Right renal cortex interstitium (tissue), 3 donors: Measurements from ENCODE around the gene CAND2. TPM values are rescaled to one million over a fixed set of nuclear protein-coding genes. Genes with fewer than 3 reads are reported as not detected.
"Not testable (repeated sequence)": the region's sequence is repeated elsewhere in the genome, so short reads cannot be mapped to it uniquely, and the experiment has no call there.

ENCODE experiments used
- DNase-seq, 3 donors: peaks; one replicate each; pipeline ENCODE4 v3.0.0-alpha.2; 2013; ENCODE audit warnings: low read depth in 3 of 3, low spot score in 2 of 3
- polyA plus RNA-seq, 3 donors: library from polyadenylated mRNA; unstranded; fragments of 120-200 nt; gene quantifications; one replicate each; pipeline ENCODE4 v1.2.1, GENCODE V29; 2013; ENCODE audit not compliant: insufficient read length in 3 of 3

The CAND2 gene
- polyA plus RNA-seq, 3 donors: 7.0 to 10.1 (median 9.6) TPM

GRCh38 chr3:12845811-12846210, 49.3 kb downstream of the CAND2 start:
- no peak for DNase-seq

GRCh38 chr3:12852201-12852600, 55.7 kb downstream of the CAND2 start:
- DNase-seq: no peak

DNA sequence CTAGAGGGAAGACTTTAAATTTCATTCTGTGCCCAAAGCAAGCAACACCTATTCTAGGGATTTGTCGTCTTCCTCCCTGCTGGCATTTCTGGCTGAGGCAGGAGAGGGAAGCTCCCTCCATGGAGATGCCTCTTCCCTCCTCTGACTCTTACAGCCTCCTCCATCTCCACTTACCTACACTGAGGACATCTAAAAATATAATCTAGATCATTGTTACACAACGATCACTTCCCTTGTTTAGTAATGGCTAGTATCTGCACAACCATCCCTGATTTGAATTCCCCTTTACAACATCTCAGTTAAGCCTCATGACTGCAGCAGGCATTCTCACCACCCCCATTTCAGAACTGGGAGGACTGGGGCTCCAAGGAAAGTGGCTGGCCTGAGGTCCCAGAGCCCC, 57.4 kb downstream of the CAND2 start:
- DNase-seq: not testable (repeated sequence)

DNA sequence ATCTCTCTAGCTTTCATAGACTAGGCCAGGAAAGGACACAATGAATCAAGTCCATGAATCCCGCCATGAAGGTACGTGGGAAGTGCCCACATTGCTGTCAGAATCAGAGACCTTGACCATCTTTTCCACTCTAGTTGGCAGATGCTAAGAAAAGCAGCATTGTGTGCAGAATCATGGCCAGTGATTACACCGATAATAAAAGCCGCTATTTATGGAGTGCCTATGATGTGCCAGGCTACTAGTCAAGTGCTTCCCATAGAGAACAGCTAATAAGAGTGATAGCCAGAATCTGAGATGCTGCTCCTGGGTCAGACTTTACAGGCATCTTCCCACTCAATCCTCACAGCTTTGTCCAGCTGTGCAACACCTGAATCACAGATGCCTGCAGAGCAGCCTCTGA, 58.1 kb downstream of the CAND2 start:
- DNase-seq: no peak

DNA sequence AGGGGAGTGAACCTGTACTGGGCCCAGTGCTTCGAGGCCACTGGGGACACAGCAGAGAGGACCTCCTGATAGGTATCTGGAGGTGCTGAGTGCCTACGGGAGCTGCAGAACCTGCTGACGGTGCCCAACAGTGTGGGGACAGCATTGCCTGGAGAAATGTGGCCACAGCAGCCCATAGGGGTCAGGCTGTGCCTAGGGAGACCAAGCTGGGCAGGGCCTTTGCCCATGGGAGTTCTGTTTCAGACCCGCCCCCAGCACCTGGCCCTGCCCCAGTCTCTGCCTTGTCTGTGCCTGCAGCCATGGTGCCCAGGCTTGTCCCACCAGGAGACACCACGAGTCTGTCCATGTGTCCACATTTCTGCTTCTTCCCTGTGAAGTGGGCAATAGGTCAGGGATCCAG, 60.1 kb downstream of the CAND2 start:
- DNase-seq: no peak

DNA sequence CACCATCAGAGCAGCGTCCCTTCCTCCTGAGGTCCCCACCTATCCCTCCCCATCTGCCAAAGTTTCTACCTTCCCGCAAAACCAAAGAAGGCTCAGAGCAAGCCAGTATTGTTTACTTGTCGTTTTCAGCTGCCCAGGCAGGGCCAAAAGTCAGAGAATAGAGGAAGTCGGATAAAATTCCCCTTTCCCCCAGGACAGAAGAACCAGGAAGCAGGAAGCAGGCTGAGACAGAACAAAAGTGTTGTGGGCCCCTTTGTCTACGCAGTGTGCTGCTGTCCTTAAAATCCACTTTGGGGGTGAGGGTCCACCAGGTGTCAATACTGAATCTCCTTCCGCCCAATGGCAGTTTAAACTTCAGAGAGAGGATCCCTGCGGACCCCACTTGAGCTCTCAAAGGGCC, 63.4 kb downstream of the CAND2 start:
- DNase-seq: no peak

GRCh38 chr3:12861611-12862010, 65.1 kb downstream of the CAND2 start:
- no peak for DNase-seq

DNA sequence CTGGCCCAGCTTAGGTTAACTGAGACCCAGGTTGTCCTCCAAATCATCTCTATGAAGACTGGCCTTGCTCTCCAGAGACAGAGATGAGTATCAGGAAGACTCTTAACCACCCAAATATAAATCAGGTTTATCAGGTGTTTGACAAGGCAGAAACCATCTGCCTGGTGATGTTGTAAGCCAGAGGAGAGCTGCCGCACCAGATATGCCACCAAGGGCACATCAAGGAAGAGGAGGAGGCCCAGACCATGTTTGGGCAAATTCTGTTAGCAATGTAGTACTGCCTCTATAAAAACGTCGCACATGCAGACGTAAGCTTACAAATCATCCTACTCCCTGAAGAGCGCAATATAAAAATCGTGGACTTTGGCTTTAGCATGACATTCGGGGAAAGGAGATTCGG, 65.9 kb downstream of the CAND2 start:
- DNase-seq: no peak

DNA sequence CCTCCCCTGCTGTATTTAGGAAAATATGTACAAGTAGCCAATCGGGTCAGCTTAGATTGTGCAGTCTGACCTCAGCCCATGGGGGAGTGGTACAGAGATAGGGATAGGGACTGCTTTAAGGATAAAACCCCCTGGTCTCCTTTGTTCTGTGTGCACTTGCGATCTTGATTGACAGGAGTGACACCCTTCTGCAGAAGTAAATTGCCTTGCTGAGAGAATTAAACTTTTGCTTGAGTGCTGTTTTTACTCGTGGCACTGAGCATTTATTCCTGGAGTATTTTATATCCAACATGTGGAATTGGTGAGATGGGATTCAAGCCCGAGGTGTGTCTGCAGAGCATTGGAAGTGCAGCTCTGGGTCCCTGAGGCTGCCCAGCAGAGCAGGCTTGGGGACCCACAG, 68.8 kb downstream of the CAND2 start:
- DNase-seq: no peak

- DNase-seq: no peak
These were observed 70.4 kb downstream of the CAND2 start for GRCh38 chr3:12866836-12867235.

DNA sequence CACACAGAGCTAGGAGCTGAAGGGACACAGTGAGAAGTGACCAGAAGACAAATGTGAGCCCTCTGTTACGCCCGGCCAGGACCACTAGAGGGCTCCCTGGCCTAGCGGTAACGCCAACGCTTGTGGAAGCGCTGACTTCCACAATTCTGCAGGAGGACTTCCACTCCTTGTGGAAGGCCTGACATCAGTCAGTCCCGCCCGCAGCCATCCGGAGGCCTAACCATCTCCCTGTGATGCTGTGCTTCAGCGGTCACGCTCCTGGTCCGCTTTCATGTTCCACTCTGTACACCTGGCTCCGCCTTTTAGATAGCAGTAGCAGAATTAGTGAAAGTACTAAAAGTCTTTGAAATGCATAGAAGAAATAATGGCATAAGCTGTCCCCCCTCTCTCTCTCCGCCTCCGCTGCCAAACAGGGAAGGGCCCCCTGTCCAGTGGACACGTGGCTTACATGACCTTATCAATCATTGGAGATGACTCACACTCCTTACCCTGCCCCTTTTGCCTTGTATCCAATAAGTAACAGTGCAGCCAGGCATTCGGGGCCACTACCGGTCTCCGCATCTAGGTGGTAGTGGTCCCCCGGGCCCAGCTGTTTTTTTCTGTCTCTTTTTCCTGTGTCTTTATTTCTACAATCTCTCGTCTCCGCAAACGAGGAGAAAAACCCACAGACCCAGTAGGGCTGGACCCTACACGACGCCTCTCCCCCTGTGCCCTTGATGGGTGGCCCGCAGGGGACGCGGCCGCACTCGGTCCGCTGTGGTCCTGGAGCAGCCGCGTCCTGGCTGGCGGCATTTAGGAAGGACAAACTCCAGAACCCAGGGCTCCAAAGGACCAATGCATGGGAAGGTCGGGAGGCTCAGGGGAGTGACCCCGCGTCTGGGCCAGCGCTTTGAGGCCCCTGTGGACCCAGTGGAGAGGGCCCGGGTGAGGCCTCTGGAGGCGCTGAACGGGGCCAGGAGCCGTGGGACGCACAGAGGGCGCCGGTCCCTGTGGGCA, 71.9 kb downstream of the CAND2 start:
- DNase-seq: peak; percentile 59 to 74 (median 65)

DNA sequence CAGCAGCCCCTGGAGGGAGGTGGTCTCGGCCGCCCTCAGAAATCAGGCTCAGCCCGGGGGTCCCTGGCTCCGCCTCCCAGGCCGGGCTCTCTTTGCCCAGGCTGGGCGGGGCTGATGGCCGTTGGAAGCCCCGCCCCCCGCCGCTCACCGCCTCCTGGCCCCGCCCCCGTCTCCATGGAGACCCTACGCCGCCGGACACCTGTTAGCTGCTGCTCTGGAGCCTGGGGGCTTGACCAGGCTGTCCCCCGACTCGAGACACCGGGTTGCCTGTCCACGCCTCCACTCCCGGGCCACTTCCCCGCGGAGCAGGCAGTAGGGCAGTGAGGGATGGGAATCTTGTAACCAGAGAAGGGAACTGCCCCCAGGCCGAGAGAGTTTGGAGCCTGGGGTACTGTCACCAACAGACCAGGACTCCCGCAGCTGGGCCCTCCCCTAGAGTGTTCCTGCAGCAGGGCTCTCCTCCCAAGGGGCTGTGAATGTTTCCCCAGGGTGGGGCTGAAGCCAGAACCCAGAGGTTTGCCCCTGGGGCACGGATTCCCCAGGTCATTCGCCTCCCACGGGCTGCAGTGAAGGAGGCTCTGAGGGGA, 72.6 kb downstream of the CAND2 start:
- DNase-seq: no peak

GRCh38 chr3:12870942-12871341, 74.5 kb downstream of the CAND2 start:
- no peak for DNase-seq

GRCh38 chr3:12871404-12871983, 75.0 kb downstream of the CAND2 start:
- DNase-seq: no peak

GRCh38 chr3:12875857-12876836, 79.7 kb downstream of the CAND2 start:
- DNase-seq: no peak

- DNase-seq: no peak
These were observed 80.6 kb downstream of the CAND2 start for GRCh38 chr3:12877040-12877439.

GRCh38 chr3:12878141-12878574, 81.7 kb downstream of the CAND2 start:
- DNase-seq: no peak

DNA sequence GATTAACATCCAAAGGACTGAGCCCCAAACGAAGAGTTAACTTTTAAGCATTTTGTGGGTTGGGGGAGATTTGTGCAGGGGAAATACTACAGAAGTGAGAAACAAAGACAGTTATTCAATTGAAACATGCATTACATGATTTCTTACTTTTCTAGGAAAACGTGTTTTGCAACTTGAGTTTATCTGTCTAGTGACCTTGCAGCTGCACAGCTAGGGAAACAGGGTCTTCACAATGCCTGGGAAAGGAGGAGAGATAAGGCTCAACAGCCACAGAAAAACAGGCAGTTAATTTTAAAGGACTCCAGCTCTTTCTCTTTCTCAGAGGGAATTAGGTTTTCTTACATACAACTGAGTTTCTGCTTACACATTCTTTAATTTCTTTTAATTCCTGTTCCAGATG, 82.3 kb downstream of the CAND2 start:
- DNase-seq: not testable (repeated sequence)

GRCh38 chr3:12879191-12879815, 82.8 kb downstream of the CAND2 start:
- no peak for DNase-seq

GRCh38 chr3:12881858-12882257, 85.4 kb downstream of the CAND2 start:
- DNase-seq: not testable (repeated sequence)
